Head of caudate nucleus (tissue), 42 donors: Measurements from ENCODE around the gene MPDZ.
"Not testable (repeated sequence)": the region's sequence is repeated elsewhere in the genome, so short reads cannot be mapped to it uniquely, and the experiment has no call there.

Experiments used
- DNase-seq, 42 donors: peaks; one replicate each; pipeline versions ENCODE4 v3.0.0 to v3.0.0-alpha.2; 2020 to 2021; ENCODE audit warnings: mixed read lengths in 7 of 42
- intact Hi-C: fragments of 100-400 bp; cut with DNase I; formaldehyde crosslinking; loops from one replicate; pipeline ENCODE4 v1.15.0; 2022

The MPDZ gene

GRCh38 chr9:13269589-13270452 is 9.7 kb downstream of the MPDZ start:
- intact Hi-C loops, result loop anchor here (10.0 kb wide), 1 partner anchor 55 kb away; no protein-coding TSS in a partner anchor
- no peak for DNase-seq

- intact Hi-C loops, result no loop called here
- no peak for DNase-seq
Measured at GRCh38 chr9:13268469-13268868, 11.0 kb downstream of the MPDZ start.

GRCh38 chr9:13267743-13268142 is 11.7 kb downstream of the MPDZ start:
- DNase-seq, result peak in 11 of 42 donors; percentile 10 to 60 (median 30)
- intact Hi-C loops, result no loop called here

GRCh38 chr9:13266167-13266566 is 13.3 kb downstream of the MPDZ start:
- no peak for DNase-seq
- intact Hi-C loops, result no loop called here

- intact Hi-C loops, result no loop called here
- DNase-seq, result no peak
Measured at GRCh38 chr9:13264788-13265187, 14.7 kb downstream of the MPDZ start.

- DNase-seq, result no peak
- intact Hi-C loops, result no loop called here
Measured at GRCh38 chr9:13263511-13263910, 16.0 kb downstream of the MPDZ start.

- intact Hi-C loops, result no loop called here
- DNase-seq, result no peak
Measured at GRCh38 chr9:13252852-13253251, 26.6 kb downstream of the MPDZ start.

- DNase-seq, result no peak
- intact Hi-C loops, result no loop called here
Measured at GRCh38 chr9:13244181-13244580, 35.3 kb downstream of the MPDZ start.

GRCh38 chr9:13241283-13241682 is 38.2 kb downstream of the MPDZ start:
- intact Hi-C loops, result no loop called here
- DNase-seq, result no peak

GRCh38 chr9:13239660-13240059 is 39.8 kb downstream of the MPDZ start:
- DNase-seq, result no peak
- intact Hi-C loops, result no loop called here

GRCh38 chr9:13239208-13239607 is 40.3 kb downstream of the MPDZ start:
- intact Hi-C loops, result no loop called here
- DNase-seq, result no peak

- intact Hi-C loops, result no loop called here
Measured at GRCh38 chr9:13234932-13235331, 44.6 kb downstream of the MPDZ start.

GRCh38 chr9:13228431-13228830 is 51.1 kb downstream of the MPDZ start:
- intact Hi-C loops, result no loop called here
- no peak for DNase-seq

More at GRCh38 chr9:13234932-13235331, 44.6 kb downstream of the MPDZ start:
- no peak for DNase-seq

GRCh38 chr9:13224366-13224765 is 55.1 kb downstream of the MPDZ start:
- no peak for DNase-seq
- intact Hi-C loops, result no loop called here

- intact Hi-C loops, DNase-seq: not testable (repeated sequence)
Measured at GRCh38 chr9:13222733-13223132, 56.8 kb downstream of the MPDZ start.

- no peak for DNase-seq
- intact Hi-C loops, result no loop called here
Measured at GRCh38 chr9:13221741-13222140, 57.8 kb downstream of the MPDZ start.

- intact Hi-C loops, result no loop called here
- no peak for DNase-seq
Measured at GRCh38 chr9:13220837-13221236, 58.7 kb downstream of the MPDZ start.

GRCh38 chr9:13215791-13216554 is 63.5 kb downstream of the MPDZ start:
- intact Hi-C loops, result loop anchor here (10.0 kb wide), 1 partner anchor 59 kb away; the partner anchor contains the start of gene MPDZ
- no peak for DNase-seq

- no peak for DNase-seq
- intact Hi-C loops, result loop anchor here (10.0 kb wide), 1 partner anchor 61 kb away; the partner anchor contains the start of gene MPDZ
Measured at GRCh38 chr9:13213998-13214397, 65.5 kb downstream of the MPDZ start.

GRCh38 chr9:13213337-13213736 is 66.2 kb downstream of the MPDZ start:
- intact Hi-C loops, result loop anchor here (10.0 kb wide), 1 partner anchor 61 kb away; the partner anchor contains the start of gene MPDZ
- no peak for DNase-seq
